ENCODE measurements around the gene LAIR1.

The LAIR1 gene

GRCh38 chr19:54411033-54411432 lies 46.3 kb upstream of the LAIR1 start:
- H3F3A ChIP-seq (ENCODE audit: insufficient read depth, low read length), result no peaks in the 10 kb centered on the region
- no peak overlapping the region for H2AFZ ChIP-seq (ENCODE audit: low read length)
- no peaks in the 10 kb centered on the region for H3K79me2 ChIP-seq (ENCODE audit: low read length)
- peaks cover 37% of the 10 kb centered on the region for H3K27me3 ChIP-seq (replicated peaks; ENCODE audit: insufficient read depth, low read length)
- H3K4me2 ChIP-seq (ENCODE audit: low read depth, low read length), result no peak overlapping the region
- no peaks in the 10 kb centered on the region for H3K4me1 ChIP-seq (ENCODE audit: low read length)
- H4K20me1 ChIP-seq (ENCODE audit: insufficient read depth, low read length), result no peaks in the 10 kb centered on the region
- no peak overlapping the region for H3K4me3 ChIP-seq (ENCODE audit: low read length)
- no peaks in the 10 kb centered on the region for H3K9me3 ChIP-seq (replicated peaks; ENCODE audit: insufficient read depth, low read length)
- no peak overlapping the region for H3K27ac ChIP-seq (ENCODE audit: low read length)
- TF ChIP-seq EZH2 (optimal IDR thresholded peaks at IDR 0.05; ENCODE audit: low read depth, low read length) (no peak), EZH2phosphoT487 (IDR thresholded peaks at IDR 0.05; ENCODE audit: low read length) (no peak), CTCF (IDR thresholded peaks at IDR 0.05; ENCODE audit: low read length) (no peak)
- H3K9me2 ChIP-seq (replicated peaks; ENCODE audit: insufficient read depth, low read length), result no peaks in the 10 kb centered on the region
- H3K36me3 ChIP-seq (replicated peaks; ENCODE audit: insufficient read depth, low read length), result no peaks in the 10 kb centered on the region
- DNase-seq, result no peak
- H3K9ac ChIP-seq (ENCODE audit: low read length), result no peak overlapping the region

GRCh38 chr19:54408456-54409026 lies 43.8 kb upstream of the LAIR1 start:
- no peaks in the 10 kb centered on the region for H3K9me2 ChIP-seq (replicated peaks; ENCODE audit: insufficient read depth, low read length)
- no peak for DNase-seq
- no peaks in the 10 kb centered on the region for H3K4me1 ChIP-seq (ENCODE audit: low read length)
- no peak overlapping the region for H3K4me3 ChIP-seq (ENCODE audit: low read length)
- H3K36me3 ChIP-seq (replicated peaks; ENCODE audit: insufficient read depth, low read length), result no peaks in the 10 kb centered on the region
- peaks cover 34% of the 10 kb centered on the region for H3K27me3 ChIP-seq (replicated peaks; ENCODE audit: insufficient read depth, low read length)
- H3K79me2 ChIP-seq (ENCODE audit: low read length), result no peaks in the 10 kb centered on the region
- no peak overlapping the region for H3K27ac ChIP-seq (ENCODE audit: low read length)
- TF ChIP-seq EZH2phosphoT487 (IDR thresholded peaks at IDR 0.05; ENCODE audit: low read length) (no peak), EZH2 (optimal IDR thresholded peaks at IDR 0.05; ENCODE audit: low read depth, low read length) (no peak), CTCF (IDR thresholded peaks at IDR 0.05; ENCODE audit: low read length) (no peak)
- no peak overlapping the region for H3K4me2 ChIP-seq (ENCODE audit: low read depth, low read length)
- H4K20me1 ChIP-seq (ENCODE audit: insufficient read depth, low read length), result no peaks in the 10 kb centered on the region
- no peaks in the 10 kb centered on the region for H3F3A ChIP-seq (ENCODE audit: insufficient read depth, low read length)
- no peak overlapping the region for H3K9ac ChIP-seq (ENCODE audit: low read length)
- no peak overlapping the region for H2AFZ ChIP-seq (ENCODE audit: low read length)
- no peaks in the 10 kb centered on the region for H3K9me3 ChIP-seq (replicated peaks; ENCODE audit: insufficient read depth, low read length)

- Histone ChIP-seq H3K9ac (ENCODE audit: low read length) (no peak overlapping the region), H3K27me3 (replicated peaks; ENCODE audit: insufficient read depth, low read length) (peaks cover 38% of the 10 kb centered on the region), H2AFZ (ENCODE audit: low read length) (no peak overlapping the region), H4K20me1 (ENCODE audit: insufficient read depth, low read length) (no peaks in the 10 kb centered on the region), H3K27ac (ENCODE audit: low read length) (no peak overlapping the region), H3K4me3 (ENCODE audit: low read length) (no peak overlapping the region), H3F3A (ENCODE audit: insufficient read depth, low read length) (no peaks in the 10 kb centered on the region), H3K4me1 (ENCODE audit: low read length) (no peaks in the 10 kb centered on the region), H3K79me2 (ENCODE audit: low read length) (no peaks in the 10 kb centered on the region), H3K9me2 (replicated peaks; ENCODE audit: insufficient read depth, low read length) (no peaks in the 10 kb centered on the region), H3K36me3 (replicated peaks; ENCODE audit: insufficient read depth, low read length) (no peaks in the 10 kb centered on the region), H3K9me3 (replicated peaks; ENCODE audit: insufficient read depth, low read length) (no peaks in the 10 kb centered on the region), H3K4me2 (ENCODE audit: low read depth, low read length) (no peak overlapping the region)
- no peak for TF ChIP-seq EZH2 (optimal IDR thresholded peaks at IDR 0.05; ENCODE audit: low read depth, low read length)
- no peak for TF ChIP-seq EZH2phosphoT487 (IDR thresholded peaks at IDR 0.05; ENCODE audit: low read length)
- no peak for TF ChIP-seq CTCF (IDR thresholded peaks at IDR 0.05; ENCODE audit: low read length)
- no peak for DNase-seq
These were observed 43.0 kb upstream of the LAIR1 start for GRCh38 chr19:54407780-54408179.
